HS-5 (cell line): ENCODE data around the gene HS3ST3A1.

ENCODE experiments used
- DNase-seq: peaks from one replicate; pipeline ENCODE4 v3.0.0-alpha.2; 2012; ENCODE audit warnings: low read depth

Gene HS3ST3A1

GRCh38 chr17:13601776-13602551 is at the start of gene HS3ST3A1:
Gene HS3ST3A1 (minus strand): TSS chr17:13601929. CDS start chr17:13601129, 800 bp downstream.
- DNase-seq: peak; percentile 73

GRCh38 chr17:13650096-13650675 is 48.5 kb upstream of the HS3ST3A1 start:
- DNase-seq: no peak

- no peak for DNase-seq
These were observed 45.9 kb upstream of the HS3ST3A1 start for GRCh38 chr17:13647543-13648021.

GRCh38 chr17:13646969-13647542 is 45.3 kb upstream of the HS3ST3A1 start:
- no peak for DNase-seq

- no peak for DNase-seq
These were observed 44.7 kb upstream of the HS3ST3A1 start for GRCh38 chr17:13646411-13646810.

- no peak for DNase-seq
These were observed 41.5 kb upstream of the HS3ST3A1 start for GRCh38 chr17:13643180-13643579.

- no peak for DNase-seq
These were observed 40.5 kb upstream of the HS3ST3A1 start for GRCh38 chr17:13642188-13642587.

- DNase-seq: no peak
These were observed 38.8 kb upstream of the HS3ST3A1 start for GRCh38 chr17:13640551-13640950.

- DNase-seq: no peak
These were observed 37.2 kb upstream of the HS3ST3A1 start for GRCh38 chr17:13638855-13639458.

GRCh38 chr17:13636951-13637350 is 35.2 kb upstream of the HS3ST3A1 start:
- DNase-seq: no peak

GRCh38 chr17:13635951-13636350 is 34.2 kb upstream of the HS3ST3A1 start:
- peak; percentile 83 for DNase-seq

- DNase-seq: peak; percentile 49
These were observed 32.3 kb upstream of the HS3ST3A1 start for GRCh38 chr17:13634021-13634420.

GRCh38 chr17:13631529-13631928 is 29.8 kb upstream of the HS3ST3A1 start:
- DNase-seq: no peak

GRCh38 chr17:13626703-13627102 is 25.0 kb upstream of the HS3ST3A1 start:
- peak; percentile 74 for DNase-seq

GRCh38 chr17:13619462-13619861 is 17.7 kb upstream of the HS3ST3A1 start:
- DNase-seq: no peak

GRCh38 chr17:13616031-13616430 is 14.3 kb upstream of the HS3ST3A1 start:
- DNase-seq: no peak

GRCh38 chr17:13609941-13610340 is 8.2 kb upstream of the HS3ST3A1 start:
- no peak for DNase-seq

GRCh38 chr17:13601322-13601775 is 380 bp downstream of the HS3ST3A1 start:
- DNase-seq: no peak

GRCh38 chr17:13600475-13601321 is 1.0 kb downstream of the HS3ST3A1 start:
- DNase-seq: no peak

GRCh38 chr17:13599864-13600263 is 1.9 kb downstream of the HS3ST3A1 start:
- no peak for DNase-seq

GRCh38 chr17:13599168-13599577 is 2.6 kb downstream of the HS3ST3A1 start:
- DNase-seq: no peak
